H4 (cell line): ENCODE results near the gene F8A1. TPM values are rescaled to one million over a fixed set of nuclear protein-coding genes. Genes with fewer than 3 reads are reported as not detected.
A peak's percentile ranks its signal among the peaks of the same experiment; 100 is the strongest.
"Not testable (repeated sequence)": the region's sequence is repeated elsewhere in the genome, so short reads cannot be mapped to it uniquely, and the experiment has no call there.

Source experiments
- DNase-seq: peaks from one replicate; pipeline ENCODE4 v3.0.0-alpha.2; 2015; ENCODE audit warnings: low spot score
- total RNA-seq: library from RNA; depleted of rRNA; stranded (reverse); fragments of >200 nt; shearing (Covaris generic); gene quantifications from 2 replicates; pipeline ENCODE4 v1.2.3, GENCODE V29; 2014; rRNA removed

F8A1 gene
- 6.4 and 11.8 TPM in 2 replicates for total RNA-seq

DNA sequence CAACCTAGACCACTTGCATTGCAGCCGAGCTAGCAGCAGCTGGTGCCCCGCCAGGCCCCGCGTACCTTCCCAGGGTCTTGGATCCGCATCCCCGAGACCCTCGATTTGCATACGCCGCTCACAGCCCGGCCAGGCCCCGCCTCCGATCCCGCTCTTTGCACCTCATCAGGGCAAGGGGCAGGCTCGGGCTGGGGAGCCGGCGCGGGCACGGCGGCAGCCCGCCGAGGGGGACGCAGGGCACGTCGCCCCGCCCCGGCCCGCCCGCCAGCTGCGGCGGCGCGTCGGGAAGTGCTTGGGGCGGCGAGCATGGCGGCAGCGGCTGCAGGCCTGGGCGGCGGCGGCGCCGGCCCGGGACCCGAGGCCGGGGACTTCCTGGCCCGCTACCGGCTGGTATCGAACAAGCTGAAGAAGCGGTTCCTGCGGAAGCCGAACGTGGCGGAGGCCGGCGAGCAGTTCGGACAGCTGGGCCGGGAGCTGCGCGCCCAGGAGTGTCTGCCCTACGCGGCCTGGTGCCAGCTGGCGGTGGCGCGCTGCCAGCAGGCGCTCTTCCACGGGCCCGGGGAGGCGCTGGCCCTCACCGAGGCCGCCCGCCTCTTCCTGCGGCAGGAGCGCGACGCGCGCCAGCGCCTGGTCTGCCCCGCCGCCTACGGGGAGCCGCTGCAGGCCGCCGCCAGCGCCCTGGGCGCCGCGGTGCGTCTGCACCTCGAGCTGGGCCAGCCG, at the start of gene F8A1:
F8A1 (plus strand) TSS at position 287 of the 720 bp plus-strand sequence; CDS start at position 307, 20 bp downstream.
- DNase-seq: not testable (repeated sequence)

GRCh38 chrX:154840856-154841255, 45.3 kb upstream of the F8A1 start:
- peak; percentile 35 for DNase-seq

- no peak for DNase-seq
Measured at GRCh38 chrX:154850957-154851611, 35.1 kb upstream of the F8A1 start.

GRCh38 chrX:154855256-154855655, 30.9 kb upstream of the F8A1 start:
- DNase-seq: no peak

GRCh38 chrX:154868522-154868921, 17.6 kb upstream of the F8A1 start:
- DNase-seq: not testable (repeated sequence)

DNA sequence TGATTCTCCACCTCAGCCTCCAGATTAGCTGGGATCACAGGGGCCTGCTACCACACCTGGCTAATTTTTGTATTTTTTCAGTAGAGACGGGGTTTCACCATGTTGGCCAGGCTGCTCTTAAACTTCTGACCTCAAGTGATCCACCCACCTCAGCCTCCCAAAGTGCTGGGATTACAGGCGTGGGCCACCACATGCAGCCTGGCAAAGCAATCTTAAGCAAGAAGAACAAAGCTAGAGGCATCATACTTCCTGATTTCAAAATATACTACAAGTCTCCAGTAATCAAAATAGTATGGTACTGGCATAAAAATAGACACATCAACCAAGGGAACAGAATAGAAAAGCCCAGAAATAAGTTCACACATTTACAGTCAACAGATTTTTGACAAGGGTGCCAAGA, 12.8 kb upstream of the F8A1 start:
- no peak for DNase-seq

GRCh38 chrX:154884069-154884468, 2.1 kb upstream of the F8A1 start:
- DNase-seq: not testable (repeated sequence)

- not testable (repeated sequence) for DNase-seq
Measured at GRCh38 chrX:154885057-154885456, 1.1 kb upstream of the F8A1 start.

DNA sequence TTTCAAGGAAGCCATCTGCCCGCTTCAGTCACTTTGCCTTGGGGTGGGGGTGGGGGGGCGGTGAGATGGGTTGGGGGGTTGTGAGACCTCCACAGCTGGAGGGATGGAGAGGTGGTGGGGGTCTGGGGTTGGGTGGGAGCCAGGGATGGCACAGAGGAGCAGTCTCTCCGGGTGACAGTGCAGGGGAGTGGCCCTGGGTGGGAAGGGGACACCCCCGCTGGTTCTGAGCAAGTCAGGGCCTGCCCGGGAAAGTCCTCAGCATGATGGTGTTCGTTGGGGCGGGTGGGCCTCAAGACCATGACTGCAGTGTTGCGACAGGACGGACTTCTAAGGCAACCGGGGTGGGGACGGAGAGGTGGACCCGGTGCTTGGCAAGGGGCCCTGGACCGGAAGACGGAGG, 606 bp upstream of the F8A1 start:
- not testable (repeated sequence) for DNase-seq

DNA sequence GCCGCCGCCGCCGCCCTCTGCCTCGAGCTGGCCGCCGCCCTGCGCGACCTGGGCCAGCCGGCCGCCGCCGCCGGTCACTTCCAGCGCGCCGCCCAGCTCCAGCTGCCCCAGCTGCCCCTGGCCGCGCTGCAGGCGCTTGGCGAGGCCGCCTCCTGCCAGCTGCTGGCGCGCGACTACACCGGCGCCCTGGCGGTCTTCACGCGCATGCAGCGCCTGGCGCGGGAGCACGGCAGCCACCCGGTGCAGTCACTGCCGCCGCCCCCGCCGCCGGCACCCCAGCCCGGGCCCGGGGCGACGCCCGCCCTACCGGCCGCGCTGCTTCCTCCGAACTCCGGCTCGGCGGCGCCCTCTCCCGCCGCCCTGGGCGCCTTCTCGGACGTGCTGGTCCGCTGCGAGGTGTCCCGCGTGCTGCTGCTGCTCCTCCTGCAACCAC, 650 bp downstream of the F8A1 start:
- not testable (repeated sequence) for DNase-seq

- DNase-seq: no peak
Measured at GRCh38 chrX:154890990-154891639, 5.0 kb downstream of the F8A1 start.

DNA sequence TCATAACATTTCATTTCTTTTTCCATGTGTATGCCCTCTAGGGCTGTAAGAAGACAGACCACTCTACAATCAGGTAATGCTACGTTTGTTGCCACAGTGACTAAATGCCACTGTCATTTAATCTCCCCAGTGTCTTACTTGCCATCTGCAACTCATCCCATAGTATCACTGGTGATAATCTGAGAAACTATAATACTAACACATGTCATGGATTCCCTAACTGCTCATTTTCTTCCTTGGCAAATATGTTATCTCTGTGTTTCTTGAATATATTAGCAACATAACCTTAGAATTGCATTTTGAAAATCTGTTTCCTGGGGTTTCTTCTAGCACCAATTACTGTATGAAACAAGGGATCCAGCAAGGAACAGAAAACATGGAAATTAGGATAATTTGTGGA, 6.1 kb downstream of the F8A1 start:
- DNase-seq: no peak

DNA sequence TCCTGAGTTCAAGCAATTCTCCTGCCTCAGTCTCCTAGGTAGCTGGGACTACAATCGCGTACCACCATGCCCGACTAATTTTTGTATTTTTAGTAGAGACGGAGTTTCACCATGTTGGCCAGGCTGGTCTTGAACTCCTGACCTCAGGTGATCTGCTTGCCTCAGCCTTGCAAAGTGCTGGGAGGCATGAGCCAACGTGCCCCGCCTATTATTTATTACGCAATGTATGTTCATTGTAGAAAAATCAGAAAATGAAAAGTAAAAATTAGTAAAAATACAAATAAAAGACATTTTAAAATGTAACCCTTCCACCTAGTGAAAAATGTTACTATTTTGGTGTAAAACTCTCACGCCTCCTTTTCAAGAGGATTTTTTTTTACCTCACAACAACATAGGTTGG, 14.2 kb downstream of the F8A1 start:
- no peak for DNase-seq

GRCh38 chrX:154902408-154902807, 16.3 kb downstream of the F8A1 start:
- no peak for DNase-seq

DNA sequence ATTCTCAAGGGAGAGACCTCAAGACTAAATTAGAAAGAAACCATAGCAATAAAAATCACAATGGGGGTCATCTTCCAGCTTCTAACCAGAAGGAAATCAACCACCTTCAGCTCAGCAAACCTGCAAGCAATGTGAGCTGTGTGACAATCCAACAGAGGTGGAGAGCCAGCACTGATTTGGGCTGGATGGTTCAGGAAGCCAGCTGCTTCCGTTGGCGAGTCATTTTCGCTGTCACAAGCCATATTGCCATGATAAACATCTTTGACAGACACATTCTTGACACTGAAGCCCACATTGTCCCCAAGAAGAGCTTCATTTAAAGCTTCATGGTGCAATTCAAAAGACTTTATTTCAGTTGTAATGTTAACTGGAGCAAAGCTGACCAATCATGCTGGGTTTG, 22.7 kb downstream of the F8A1 start:
- no peak for DNase-seq

DNA sequence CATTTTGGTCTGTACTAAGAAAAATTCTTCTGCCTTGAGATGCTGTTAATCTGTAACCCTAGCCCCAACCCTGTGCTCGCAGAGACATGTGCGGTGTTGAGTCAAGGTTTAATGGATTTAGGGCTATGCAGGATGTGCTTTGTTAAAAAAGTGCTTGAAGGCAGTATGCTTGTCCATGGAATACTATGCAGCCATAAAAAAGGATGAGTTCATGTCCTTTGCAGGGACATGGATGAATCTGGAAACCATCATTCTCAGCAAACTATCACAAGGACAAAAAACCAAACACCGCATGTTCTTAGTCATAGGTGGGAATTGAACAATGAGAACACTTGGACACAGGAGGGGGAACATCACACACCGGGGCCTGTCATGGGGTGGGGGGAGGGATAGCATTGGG, 23.9 kb downstream of the F8A1 start:
- not testable (repeated sequence) for DNase-seq

DNA sequence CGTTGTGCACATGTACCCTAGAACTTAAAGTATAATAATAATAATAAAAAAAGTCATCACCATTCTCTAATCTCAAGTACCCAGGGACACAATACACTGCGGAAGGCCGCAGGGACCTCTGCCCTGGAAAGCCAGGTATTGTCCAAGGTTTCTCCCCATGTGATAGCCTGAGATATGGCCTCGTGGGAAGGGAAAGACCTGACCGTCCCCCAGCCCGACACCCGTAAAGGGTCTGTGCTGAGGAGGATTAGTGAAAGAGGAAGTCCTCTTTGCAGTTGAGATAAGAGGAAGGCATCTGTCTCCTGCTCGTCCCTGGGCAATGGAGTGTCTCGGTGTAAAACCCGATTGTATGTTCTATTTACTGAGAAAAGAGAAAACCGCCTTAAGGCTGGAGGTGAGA, 24.4 kb downstream of the F8A1 start:
- not testable (repeated sequence) for DNase-seq

- no peak for DNase-seq
Measured at GRCh38 chrX:154914052-154914451, 27.9 kb downstream of the F8A1 start.

- DNase-seq: peak; percentile 73
Measured at GRCh38 chrX:154918060-154918483, 31.9 kb downstream of the F8A1 start.

DNA sequence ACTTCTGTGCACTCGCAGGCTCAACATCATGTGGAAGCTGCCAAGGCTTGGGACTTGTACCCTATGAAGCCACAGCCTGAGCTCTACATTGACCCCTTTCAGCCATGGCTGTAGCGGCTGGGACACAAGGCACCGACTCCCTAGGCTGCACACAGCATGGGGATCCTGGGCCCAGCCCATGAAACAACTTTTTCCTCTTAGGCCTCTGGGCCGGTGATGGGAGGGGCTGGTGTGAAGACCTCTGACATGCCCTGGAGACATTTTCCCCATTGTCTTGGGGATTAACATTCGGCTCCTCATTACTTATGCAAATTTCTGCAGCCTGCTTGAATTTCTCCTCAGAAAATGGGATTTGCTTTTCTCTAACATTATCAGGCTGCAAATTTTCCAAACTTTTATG, 38.6 kb downstream of the F8A1 start:
- not testable (repeated sequence) for DNase-seq
